SK-N-SH (cell line): ENCODE measurements around the gene CDK14. TPM values are rescaled to one million over a fixed set of nuclear protein-coding genes. Genes with fewer than 3 reads are reported as not detected.
A peak's percentile ranks its signal among the peaks of the same experiment; 100 is the strongest.

Experiments
- CTCF ChIA-PET: fragments of 300-600, 350-600 bp; formaldehyde crosslinking; extraction: SDS; loops from one replicate; lab custom pipeline; 2021; lab: Yijun Ruan, JAX
- POLR2A ChIA-PET: fragments of 350-600 bp; sonication (Branson Sonifier 250); formaldehyde crosslinking; extraction: SDS; loops from one replicate; lab custom pipeline; 2020; ENCODE audit warnings: antibody characterized with exemption, inconsistent platforms; lab: Yijun Ruan, JAX
- DNase-seq: peaks from one replicate; pipeline ENCODE4 v3.0.0; 2012
- H2AFZ ChIP-seq: fragments of 200-600 bp; sonication (generic); 2 replicates; pipeline ENCODE4 v1.8.1; 2016; ENCODE audit warnings: antibody characterized with exemption, mild to moderate bottlenecking, low read depth
- H3F3A ChIP-seq: fragments of 200-600 bp; sonication (generic); replicated peaks from 2 replicates; pipeline ENCODE3; 2016; ENCODE audit warnings: antibody characterized with exemption, mild to moderate bottlenecking; ENCODE audit not compliant: insufficient read depth
- H3K27ac ChIP-seq, 2 experiments: fragments of 200-500 bp in 1 of 2; fragments of 200-600 bp in 1 of 2; sonication (Bioruptor generic) in 1 of 2; sonication (generic), shearing (Covaris generic) in 1 of 2; 2 replicates each; pipeline versions ENCODE4 v1.5.1 to v1.6.1; 2014 to 2016; ENCODE audit warnings: low read depth in 2 of 2, inconsistent platforms in 1 of 2, low read length in 1 of 2, mild to moderate bottlenecking in 1 of 2, mixed read lengths in 1 of 2
- H3K27me3 ChIP-seq: fragments of 200-600 bp; sonication (generic), shearing (Covaris generic); 2 replicates; pipeline ENCODE4 v1.6.1; 2016; ENCODE audit warnings: mixed run types; ENCODE audit not compliant: insufficient read depth
- H3K36me3 ChIP-seq, 2 experiments: fragments of 200-500 bp in 1 of 2; fragments of 200-600 bp in 1 of 2; sonication (Bioruptor generic) in 1 of 2; sonication (generic) in 1 of 2; replicated peaks in 1 of 2; 2 replicates each; pipeline versions ENCODE3 to v1.5.1; 2014 to 2016; ENCODE audit warnings: low read length in 1 of 2, mild to moderate bottlenecking in 1 of 2; ENCODE audit not compliant: insufficient read depth in 2 of 2, control insufficient read depth in 1 of 2
- H3K4me1 ChIP-seq, 2 experiments: fragments of 200-500 bp in 1 of 2; fragments of 200-600 bp in 1 of 2; sonication (Bioruptor generic) in 1 of 2; sonication (generic), shearing (Covaris generic) in 1 of 2; 2 replicates each; pipeline versions ENCODE4 v1.5.1 to v1.6.1; 2014 to 2016; ENCODE audit warnings: low read depth in 1 of 2, low read length in 1 of 2, mixed run types in 1 of 2; ENCODE audit not compliant: insufficient read depth in 2 of 2, control insufficient read depth in 1 of 2
- H3K4me2 ChIP-seq: fragments of 200-600 bp; sonication (generic), shearing (Covaris generic); 2 replicates; pipeline ENCODE4 v1.6.1; 2017; ENCODE audit warnings: mixed run types
- H3K4me3 ChIP-seq, 2 experiments: fragments of 200-500 bp in 1 of 2; fragments of 200-600 bp in 1 of 2; sonication (Bioruptor generic) in 1 of 2; sonication (generic), shearing (Covaris generic) in 1 of 2; 2 replicates each; pipeline versions ENCODE4 v1.5.1 to v1.8.1; 2014 to 2016; ENCODE audit warnings: low read depth in 2 of 2, inconsistent platforms in 1 of 2, low read length in 1 of 2, mild to moderate bottlenecking in 1 of 2, mixed read lengths in 1 of 2, moderate library complexity in 1 of 2
- H3K79me2 ChIP-seq: fragments of 200-600 bp; sonication (generic); 2 replicates; pipeline ENCODE4 v1.8.1; 2017; ENCODE audit warnings: mild to moderate bottlenecking; ENCODE audit not compliant: insufficient read depth
- H3K9ac ChIP-seq: fragments of 200-600 bp; sonication (generic); 2 replicates; pipeline ENCODE4 v1.6.1; 2017; ENCODE audit warnings: mixed run types
- H3K9me2 ChIP-seq: fragments of 200-600 bp; sonication (generic); 2 replicates; pipeline ENCODE4 v1.6.1; 2017; ENCODE audit warnings: mixed run types
- H3K9me3 ChIP-seq: fragments of 200-600 bp; sonication (generic); 2 replicates; pipeline ENCODE4 v1.6.1; 2017; ENCODE audit warnings: mixed run types, mild to moderate bottlenecking, moderate library complexity
- H4K20me1 ChIP-seq: fragments of 200-600 bp; sonication (generic); 2 replicates; pipeline ENCODE4 v1.6.1; 2017; ENCODE audit warnings: mild to moderate bottlenecking, mixed run types; ENCODE audit not compliant: insufficient read depth
- CHD2 ChIP-seq: fragments of 150-350 bp; IDR thresholded peaks from 2 replicates; pipeline ENCODE4 v1.6.1; 2018; ENCODE audit warnings: low read length; ENCODE audit not compliant: partially characterized antibody
- EZH2phosphoT487 ChIP-seq: fragments of 200-600 bp; sonication (generic); IDR thresholded peaks from 2 replicates; pipeline ENCODE4 v1.6.1; 2017; ENCODE audit warnings: low read depth, mixed run types, mild to moderate bottlenecking, antibody characterized with exemption, moderate library complexity, borderline replicate concordance
- FOSL2 ChIP-seq: IDR thresholded peaks from 2 replicates; pipeline ENCODE4 v1.4.0; 2012; ENCODE audit warnings: low read depth, mild to moderate bottlenecking, moderate library complexity, borderline replicate concordance
- GATA2 ChIP-seq: sonication (generic); formaldehyde crosslinking; IDR thresholded peaks from 2 replicates; pipeline ENCODE4 v1.5.0; 2020; ENCODE audit warnings: mild to moderate bottlenecking, missing genetic modification reagents
- MEF2A ChIP-seq: IDR thresholded peaks from 2 replicates; pipeline ENCODE4 v1.4.0; 2012; ENCODE audit warnings: low read depth, borderline replicate concordance
- NFIC ChIP-seq: IDR thresholded peaks from 2 replicates; pipeline ENCODE4 v1.4.0; 2012; ENCODE audit warnings: borderline replicate concordance
- RFX5 ChIP-seq: IDR thresholded peaks from 2 replicates; pipeline ENCODE4 v1.6.1; 2012; ENCODE audit warnings: mild to moderate bottlenecking, improper control_type of control experiment, low read length
- RXRA ChIP-seq: IDR thresholded peaks from 2 replicates; pipeline ENCODE4 v1.4.0; 2012; ENCODE audit warnings: low read depth, mild to moderate bottlenecking, borderline replicate concordance
- WGBS: methylation state at CpG from one replicate; pipeline ENCODE4 v1.1.6; 2017; ENCODE audit warnings: low lambda C conversion rate; 5-methylcytosine and 5-hydroxymethylcytosine counted together
- polyA plus RNA-seq, 3 experiments: library from polyadenylated mRNA; depleted of rRNA; stranded (reverse); fragments of >200 nt; gene quantifications; 2 replicates each; pipeline ENCODE4 v1.2.3, GENCODE V29; 2012
- TF ChIP-seq, protein P1 (sequence below): IDR thresholded peaks from 2 replicates; pipeline ENCODE4 v1.4.0; 2012; ENCODE audit warnings: low read depth
- TF ChIP-seq, protein P2 (sequence below): IDR thresholded peaks from 2 replicates; pipeline ENCODE4 v1.4.0; 2012; ENCODE audit warnings: low read depth, borderline replicate concordance
- TF ChIP-seq, protein P3 (sequence below): IDR thresholded peaks from 2 replicates; pipeline ENCODE4; 2012

CDK14 gene
- polyA plus RNA-seq, 1 of the 3 experiments (the other 2 are of a cell fraction): 13.9 TPM

DNA sequence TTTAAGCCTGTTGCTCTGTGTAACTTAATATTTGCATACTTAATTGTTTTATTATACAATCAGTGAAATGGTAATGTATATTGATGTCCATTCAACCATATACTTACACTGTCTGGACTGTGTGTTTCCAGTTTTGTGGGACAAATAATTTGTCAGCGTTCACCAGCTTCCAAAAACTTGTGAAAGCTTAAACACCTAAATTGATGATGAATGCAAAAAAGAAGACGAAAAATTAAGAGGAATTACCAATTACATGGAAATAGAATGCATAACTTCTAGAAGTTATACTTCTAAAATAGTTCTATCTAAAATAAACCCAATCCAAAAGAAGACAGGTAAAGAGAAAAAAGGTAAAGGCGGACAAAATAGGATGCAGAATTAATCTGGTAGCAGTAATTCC, 513.1 kb downstream of the CDK14 start:
- TF ChIP-seq RFX5 (no peak), GATA2 (no peak), NFIC (no peak), EZH2phosphoT487 (no peak), CHD2 (no peak), RXRA (no peak)
- TF ChIP-seq, protein P1, sequence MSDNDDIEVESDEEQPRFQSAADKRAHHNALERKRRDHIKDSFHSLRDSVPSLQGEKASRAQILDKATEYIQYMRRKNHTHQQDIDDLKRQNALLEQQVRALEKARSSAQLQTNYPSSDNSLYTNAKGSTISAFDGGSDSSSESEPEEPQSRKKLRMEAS: no peak
- no peak overlapping the region for H3K4me3 ChIP-seq
- no peak overlapping the region for H3K27ac ChIP-seq
- H3F3A ChIP-seq: peaks cover 22% of the 10 kb centered on the region
- no peak overlapping the region for H3K4me2 ChIP-seq
- H3K9me3 ChIP-seq: no peaks in the 10 kb centered on the region
- ChIA-PET CTCF (interaction anchor here (0.7 to 1.3 kb wide), 4 partner anchors 11 to 26 kb away, joined by 3 read pairs; no protein-coding TSS in a partner anchor), POLR2A (no interaction called here)
- H3K36me3 ChIP-seq: peaks cover 6 to 20% of the 10 kb centered on the region in 2 experiments
- H3K9ac ChIP-seq: no peak overlapping the region
- no peaks in the 10 kb centered on the region for H4K20me1 ChIP-seq
- no peaks in the 10 kb centered on the region for H3K79me2 ChIP-seq
- H2AFZ ChIP-seq: no peak overlapping the region
- no peak for DNase-seq
- no peaks in the 10 kb centered on the region for H3K27me3 ChIP-seq
- H3K9me2 ChIP-seq: no peaks in the 10 kb centered on the region
- WGBS: 85% methylated on average over 3 of the region's 3 CpGs
- peaks cover 11 to 13% of the 10 kb centered on the region in 2 experiments for H3K4me1 ChIP-seq

DNA sequence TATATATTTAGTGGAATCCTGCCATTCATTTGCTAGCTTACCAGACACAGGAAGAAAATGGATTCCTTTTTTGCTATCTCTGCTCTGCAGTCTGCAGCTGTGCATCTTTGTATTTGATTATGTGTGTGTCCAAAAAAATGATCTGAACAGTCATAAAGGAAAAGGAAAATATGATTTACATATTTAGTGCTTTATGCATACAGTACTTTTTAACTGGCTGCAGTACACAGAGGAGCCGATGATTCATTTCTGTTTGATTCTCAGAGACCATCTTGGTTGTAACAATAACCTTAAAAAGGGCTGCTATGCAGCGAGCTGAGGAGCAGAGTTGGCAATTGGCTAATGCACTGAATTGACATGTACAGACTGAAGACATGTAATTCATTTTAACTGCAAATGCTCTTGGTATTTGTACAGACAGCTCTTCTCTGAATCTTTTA, 516.8 kb downstream of the CDK14 start:
- no peak overlapping the region for H3K9ac ChIP-seq
- no peaks in the 10 kb centered on the region for H4K20me1 ChIP-seq
- WGBS: 45% methylated on average over 2 of the region's 2 CpGs

More for the DNA sequence above, 516.8 kb downstream of the CDK14 start:
- H3K4me1 ChIP-seq: peaks cover 13 to 14% of the 10 kb centered on the region in 2 experiments
- no peak overlapping the region for H3K4me3 ChIP-seq
- no peak overlapping the region; the same call in 1 of the 2 replicates for H2AFZ ChIP-seq
- H3K9me3 ChIP-seq: no peaks in the 10 kb centered on the region
- peaks cover 15% of the 10 kb centered on the region for H3F3A ChIP-seq
- H3K9me2 ChIP-seq: no peaks in the 10 kb centered on the region
- POLR2A ChIA-PET: no interaction called here
- DNase-seq: peak; percentile 15
- H3K36me3 ChIP-seq: peaks cover 4 to 30% of the 10 kb centered on the region in 2 experiments
- H3K79me2 ChIP-seq: no peaks in the 10 kb centered on the region; the same call in 1 of the 2 replicates
- TF ChIP-seq, protein P2, sequence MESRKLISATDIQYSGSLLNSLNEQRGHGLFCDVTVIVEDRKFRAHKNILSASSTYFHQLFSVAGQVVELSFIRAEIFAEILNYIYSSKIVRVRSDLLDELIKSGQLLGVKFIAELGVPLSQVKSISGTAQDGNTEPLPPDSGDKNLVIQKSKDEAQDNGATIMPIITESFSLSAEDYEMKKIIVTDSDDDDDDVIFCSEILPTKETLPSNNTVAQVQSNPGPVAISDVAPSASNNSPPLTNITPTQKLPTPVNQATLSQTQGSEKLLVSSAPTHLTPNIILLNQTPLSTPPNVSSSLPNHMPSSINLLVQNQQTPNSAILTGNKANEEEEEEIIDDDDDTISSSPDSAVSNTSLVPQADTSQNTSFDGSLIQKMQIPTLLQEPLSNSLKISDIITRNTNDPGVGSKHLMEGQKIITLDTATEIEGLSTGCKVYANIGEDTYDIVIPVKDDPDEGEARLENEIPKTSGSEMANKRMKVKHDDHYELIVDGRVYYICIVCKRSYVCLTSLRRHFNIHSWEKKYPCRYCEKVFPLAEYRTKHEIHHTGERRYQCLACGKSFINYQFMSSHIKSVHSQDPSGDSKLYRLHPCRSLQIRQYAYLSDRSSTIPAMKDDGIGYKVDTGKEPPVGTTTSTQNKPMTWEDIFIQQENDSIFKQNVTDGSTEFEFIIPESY: no peak
- TF ChIP-seq FOSL2: peak; percentile 49; the same call in 1 of the 2 replicates
- TF ChIP-seq MEF2A: no peak
- TF ChIP-seq, protein P3, sequence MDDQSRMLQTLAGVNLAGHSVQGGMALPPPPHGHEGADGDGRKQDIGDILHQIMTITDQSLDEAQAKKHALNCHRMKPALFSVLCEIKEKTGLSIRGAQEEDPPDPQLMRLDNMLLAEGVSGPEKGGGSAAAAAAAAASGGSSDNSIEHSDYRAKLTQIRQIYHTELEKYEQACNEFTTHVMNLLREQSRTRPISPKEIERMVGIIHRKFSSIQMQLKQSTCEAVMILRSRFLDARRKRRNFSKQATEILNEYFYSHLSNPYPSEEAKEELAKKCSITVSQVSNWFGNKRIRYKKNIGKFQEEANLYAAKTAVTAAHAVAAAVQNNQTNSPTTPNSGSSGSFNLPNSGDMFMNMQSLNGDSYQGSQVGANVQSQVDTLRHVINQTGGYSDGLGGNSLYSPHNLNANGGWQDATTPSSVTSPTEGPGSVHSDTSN: 0 out of 2 replicates have a peak, but pooled peaks have one; percentile 3
- peak overlapping the region; percentile 0; the same call in 1 of the 2 replicates for H3K4me2 ChIP-seq
- H3K27ac ChIP-seq: peak overlapping the region; percentile 30 to 77; a peak in 3 of 4 replicates
- no peaks in the 10 kb centered on the region for H3K27me3 ChIP-seq
- CTCF ChIA-PET: interaction anchor here (1.0 to 2.6 kb wide), 3 partner anchors 12 to 30 kb away, joined by 3 to 9 read pairs (median 4); no protein-coding TSS in a partner anchor
